Natural killer cell (primary cell): ENCODE data around the gene LGALS3BP. TPM values are rescaled to one million over a fixed set of nuclear protein-coding genes. Genes with fewer than 3 reads are reported as not detected.
A peak's percentile ranks its signal among the peaks of the same experiment; 100 is the strongest.

Experiments
- ATAC-seq, 3 donors: fragments of 150-1000 bp in 2 of 3; fragments of 200-7000 bp in 1 of 3; cut with Tn5 transposase; 1 replicate in 1 of 3; 2 replicates in 2 of 3; pipeline ENCODE4 v1.10.0; 2021; ENCODE audit warnings: mild to moderate bottlenecking in 2 of 3, moderate library complexity in 2 of 3
- DNase-seq, 2 donors: peaks; one replicate each; pipeline versions ENCODE4 v3.0.0 to v3.0.0-alpha.2; 2013 to 2021; ENCODE audit warnings: mixed read lengths in 1 of 2
- H3K27ac ChIP-seq: one replicate; pipeline ENCODE4 v1.5.1; 2013; ENCODE audit warnings: mild to moderate bottlenecking, low read length
- H3K27me3 ChIP-seq: one replicate; pipeline ENCODE4 v1.6.1; 2013; ENCODE audit warnings: low read length; ENCODE audit not compliant: control insufficient read depth, insufficient read depth
- H3K36me3 ChIP-seq: one replicate; pipeline ENCODE4 v1.6.1; 2013; ENCODE audit warnings: low read length; ENCODE audit not compliant: control insufficient read depth, insufficient read depth
- H3K4me1 ChIP-seq: one replicate; pipeline ENCODE4 v1.6.1; 2013; ENCODE audit warnings: low read length; ENCODE audit not compliant: control insufficient read depth, insufficient read depth
- H3K4me3 ChIP-seq: one replicate; pipeline ENCODE4 v1.5.1; 2013; ENCODE audit warnings: low read length
- H3K9me3 ChIP-seq: one replicate; pipeline ENCODE4 v1.6.1; 2013; ENCODE audit warnings: low read length; ENCODE audit not compliant: control insufficient read depth, insufficient read depth
- H3K27ac Mint-ChIP-seq, 2 donors: one replicate each; pipeline ENCODE4 v1.8.0; 2022; ENCODE audit warnings: mild to moderate bottlenecking in 2 of 2, mixed read lengths in 2 of 2, moderate library complexity in 1 of 2
- H3K27me3 Mint-ChIP-seq, 2 donors: one replicate each; pipeline ENCODE4 v1.8.0; 2022; ENCODE audit warnings: low read depth in 2 of 2, mixed read lengths in 2 of 2
- H3K36me3 Mint-ChIP-seq: one replicate; pipeline ENCODE4 v1.8.0; 2022; ENCODE audit warnings: mixed read lengths
- H3K4me1 Mint-ChIP-seq, 2 donors: one replicate each; pipeline ENCODE4 v1.8.0; 2022; ENCODE audit warnings: mixed read lengths in 2 of 2
- H3K4me3 Mint-ChIP-seq: one replicate; pipeline ENCODE4 v1.8.0; 2022; ENCODE audit warnings: mild to moderate bottlenecking, moderate library complexity, mixed read lengths
- H3K9me3 Mint-ChIP-seq, 2 donors: one replicate each; pipeline ENCODE4 v1.8.0; 2022; ENCODE audit warnings: mixed read lengths in 2 of 2
- CTCF ChIP-seq: fragments of 200-600 bp; IDR thresholded peaks from one replicate; pipeline ENCODE4 v1.8.0; 2022; ENCODE audit warnings: antibody characterized with exemption
- WGBS: methylation state at CpG from one replicate; pipeline ENCODE4 v1.1.7; 2013; ENCODE audit warnings: missing lambda C conversion rate; ENCODE audit not compliant: insufficient coverage; 5-methylcytosine and 5-hydroxymethylcytosine counted together
- intact Hi-C: fragments of 100-400 bp; cut with micrococcal nuclease; formaldehyde crosslinking; loops from one replicate; pipeline ENCODE4 v1.14.2; 2022
- total RNA-seq, 4 donors: library from RNA; stranded (reverse); fragments of 120-200 nt in 1 of 4; gene quantifications; one replicate each; pipeline versions ENCODE4 v1.2.3 to v1.2.4, GENCODE V29; 2013 to 2022

Gene LGALS3BP
- total RNA-seq, 3 donors from 2014 or later (not counting 1 experiment from before 2014, with no cell fraction given): 4.2 to 8.8 (median 4.2) TPM

DNA sequence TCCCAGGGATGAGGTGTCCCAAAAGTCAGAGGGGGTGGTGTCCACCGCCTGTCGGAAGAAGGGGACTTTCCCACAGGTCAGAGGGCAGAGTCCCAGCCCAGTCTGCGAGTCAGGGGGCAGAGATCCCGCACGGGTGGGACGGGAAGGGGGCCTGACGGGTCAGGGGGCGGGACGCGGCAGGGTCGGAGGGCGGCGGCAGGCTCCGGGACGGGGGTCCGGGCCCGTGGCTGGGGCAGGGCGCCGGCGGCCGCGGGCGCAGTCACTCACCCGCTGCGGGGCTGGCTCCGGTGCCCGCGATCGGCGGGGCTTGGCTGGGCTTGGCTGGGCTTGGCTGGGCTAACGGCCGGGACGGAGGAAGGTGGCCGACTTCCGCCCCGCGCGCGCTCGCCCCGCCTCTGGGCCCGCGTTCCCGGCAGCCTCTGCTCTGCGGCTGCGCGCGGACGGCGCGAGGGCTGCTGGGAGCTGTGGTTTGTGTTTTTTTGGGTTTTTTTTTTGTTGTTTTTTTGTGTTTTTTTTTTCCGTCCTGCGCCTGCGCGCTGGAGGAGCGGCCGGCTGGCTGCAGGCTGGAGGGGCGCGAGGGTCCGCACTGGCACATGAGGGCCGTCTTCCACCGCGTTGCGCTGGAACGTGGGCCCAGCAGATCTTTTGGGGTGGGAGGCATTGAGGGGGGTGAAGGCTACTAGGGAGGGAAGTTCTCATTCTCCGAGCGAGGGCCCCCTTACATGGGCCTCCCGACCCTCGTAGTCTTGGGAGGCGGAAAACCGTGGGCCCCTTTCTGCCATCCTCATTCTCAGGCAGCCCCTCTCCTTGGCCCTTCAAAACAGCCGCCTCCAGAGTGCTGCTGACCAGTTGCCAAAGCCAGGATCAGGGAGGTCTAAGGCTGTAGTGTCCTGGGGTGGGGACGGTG, 29.9 kb upstream of the LGALS3BP start, which contains the start of gene CANT1:
Gene CANT1 (minus strand): TSS at position 368 of the 907 bp plus-strand sequence. CDS start 12,142 bp downstream, outside the sequence.
- Histone ChIP-seq H3K27me3 (no peaks in the 10 kb centered on the region), H3K9me3 (no peaks in the 10 kb centered on the region), H3K36me3 (no peaks in the 10 kb centered on the region), H3K4me1 (peaks cover 48% of the 10 kb centered on the region), H3K27ac (peak within 1 kb of the TSS; percentile 69), H3K4me3 (peak within 1 kb of the TSS; percentile 93)
- DNase-seq (peak; percentile 84 to 93), ATAC-seq (peak; percentile 94 to 98 (median 97))
- Mint-ChIP-seq H3K27me3 (peaks cover 7 to 9% of the 10 kb centered on the region in 2 donors), H3K9me3 (no peaks in the 10 kb centered on the region), H3K27ac (peak within 1 kb of the TSS; percentile 90 to 98), H3K4me3 (peak within 1 kb of the TSS; percentile 93), H3K36me3 (no peaks in the 10 kb centered on the region), H3K4me1 (peaks cover 37 to 48% of the 10 kb centered on the region in 2 donors)
- WGBS: 1% methylated on average over 73 of the region's 73 CpGs
- intact Hi-C loops: loop anchor here (1.0 kb wide), 1 partner anchor 65 kb away; the partner anchor contains the start of gene ENGASE
- TF ChIP-seq CTCF: no peak

DNA sequence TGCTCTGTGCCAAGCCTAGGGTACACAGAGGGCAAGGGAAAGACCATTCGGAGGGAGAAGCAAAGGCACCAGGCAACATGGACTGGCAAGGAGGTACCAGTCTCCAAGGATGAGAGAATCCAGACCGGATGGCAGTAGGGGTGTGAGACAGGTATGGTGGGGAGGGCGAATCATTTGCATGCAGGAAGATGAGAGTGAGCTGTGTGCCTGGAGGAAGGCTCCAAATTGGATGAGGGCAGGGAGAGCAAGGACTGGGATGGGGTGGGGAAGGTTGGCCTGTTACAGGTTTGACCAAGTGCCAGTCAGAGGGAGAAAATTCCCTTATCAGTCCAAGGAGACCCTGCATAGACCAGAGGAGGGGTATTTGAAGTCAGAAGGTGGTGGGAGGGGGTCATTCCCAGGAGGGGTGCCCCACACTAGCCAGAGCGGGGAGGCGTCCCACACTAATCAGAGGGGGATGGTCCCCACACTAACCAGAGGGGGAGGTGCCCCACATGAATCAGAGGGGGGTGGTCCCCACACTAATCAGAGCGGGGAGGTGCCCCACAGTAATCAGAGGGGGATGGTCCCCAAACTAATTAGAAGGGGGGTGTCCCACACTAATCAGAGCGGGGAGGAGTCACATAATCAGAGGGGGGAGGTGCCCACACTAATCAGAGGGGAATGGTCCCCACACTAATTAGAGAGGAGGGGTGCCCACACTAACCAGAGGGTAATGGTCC, 29.1 kb upstream of the LGALS3BP start:
- intact Hi-C loops: loop anchor here (1.0 kb wide), 1 partner anchor 65 kb away; the partner anchor contains the start of gene ENGASE
- Histone ChIP-seq H3K4me1 (peaks cover 48% of the 10 kb centered on the region), H3K36me3 (no peaks in the 10 kb centered on the region), H3K4me3 (peak overlapping the region; percentile 93), H3K27me3 (no peaks in the 10 kb centered on the region), H3K9me3 (no peaks in the 10 kb centered on the region), H3K27ac (peak overlapping the region; percentile 69)
- Mint-ChIP-seq H3K36me3 (no peaks in the 10 kb centered on the region), H3K4me3 (peak overlapping the region; percentile 93), H3K27me3 (peaks cover 3 to 9% of the 10 kb centered on the region in 2 donors), H3K9me3 (no peaks in the 10 kb centered on the region), H3K4me1 (peaks cover 37 to 48% of the 10 kb centered on the region in 2 donors), H3K27ac (peak overlapping the region; percentile 90 to 98)
- no peak for ATAC-seq
- WGBS: 43% methylated on average over 7 of the region's 7 CpGs
- no peak for DNase-seq
- no peak for TF ChIP-seq CTCF

GRCh38 chr17:79007504-79008381, 28.0 kb upstream of the LGALS3BP start:
- no peak for ATAC-seq
- TF ChIP-seq CTCF: no peak
- H3K36me3 Mint-ChIP-seq: no peaks in the 10 kb centered on the region
- H3K27me3 ChIP-seq: no peaks in the 10 kb centered on the region
- H3K4me1 Mint-ChIP-seq: peaks cover 41 to 55% of the 10 kb centered on the region in 2 donors
- H3K9me3 ChIP-seq: no peaks in the 10 kb centered on the region
- H3K9me3 Mint-ChIP-seq: no peaks in the 10 kb centered on the region
- H3K27ac ChIP-seq: no peak overlapping the region
- WGBS: 80% methylated on average over 19 of the region's 21 CpGs
- peak overlapping the region; percentile 90 to 98 for H3K27ac Mint-ChIP-seq
- intact Hi-C loops: no loop called here
- H3K4me1 ChIP-seq: peaks cover 48% of the 10 kb centered on the region
- no peak overlapping the region for H3K4me3 ChIP-seq
- no peaks in the 10 kb centered on the region for H3K36me3 ChIP-seq
- peak overlapping the region; percentile 93 for H3K4me3 Mint-ChIP-seq
- peak in 1 of 2 donors; percentile 26 for DNase-seq
- H3K27me3 Mint-ChIP-seq: peaks cover under 1 to 2% of the 10 kb centered on the region in 2 donors
